ENCODE data around the gene FHOD3.

FHOD3 gene

DNA sequence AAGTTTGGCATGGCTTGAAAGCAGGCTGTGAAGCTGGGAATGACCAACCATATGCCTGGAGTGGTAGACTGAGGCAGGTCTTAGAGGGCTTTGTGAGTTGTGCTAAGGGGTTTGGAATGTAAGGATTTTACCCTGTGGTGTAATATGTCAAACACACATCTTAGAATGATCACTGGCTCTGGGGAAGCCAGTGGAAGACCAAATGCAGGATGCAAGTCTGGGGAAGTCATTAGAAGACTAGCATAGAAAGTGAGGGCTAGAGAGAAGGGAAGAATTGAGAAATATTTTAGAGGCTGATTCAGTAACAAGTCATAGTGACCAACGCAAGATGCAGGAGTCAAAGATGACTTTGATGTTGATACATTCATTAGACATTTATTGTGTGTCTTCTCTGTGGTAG, 3.5 kb upstream of the FHOD3 start (continued):
- TF ChIP-seq AEBP2 (tag by site-specific recombination; IDR thresholded peaks at IDR 0.05; ENCODE audit: borderline replicate concordance) (no peak), ZNF16 (tag by site-specific recombination; IDR thresholded peaks at IDR 0.05; ENCODE audit: low read depth) (no peak), ZBTB26 (tag by site-specific recombination; optimal IDR thresholded peaks at IDR 0.05) (no peak)

GRCh38 chr18:36295214-36295613, 2.3 kb upstream of the FHOD3 start:
- H3K36me3 ChIP-seq (ENCODE audit: control insufficient read depth in 2 of 2, insufficient read depth in 1 of 2, low read length in 2 of 2) = no peaks in the 10 kb centered on the region
- TF ChIP-seq SP7 (tag by site-specific recombination; IDR thresholded peaks at IDR 0.05) = no peak
- TF ChIP-seq TRIM28 (IDR thresholded peaks at IDR 0.05; ENCODE audit: borderline replicate concordance, low read length) = no peak
- TF ChIP-seq ZNF510 (tag by site-specific recombination; IDR thresholded peaks at IDR 0.05; ENCODE audit: insufficient replicate concordance) = no peak
- TF ChIP-seq, protein P1, sequence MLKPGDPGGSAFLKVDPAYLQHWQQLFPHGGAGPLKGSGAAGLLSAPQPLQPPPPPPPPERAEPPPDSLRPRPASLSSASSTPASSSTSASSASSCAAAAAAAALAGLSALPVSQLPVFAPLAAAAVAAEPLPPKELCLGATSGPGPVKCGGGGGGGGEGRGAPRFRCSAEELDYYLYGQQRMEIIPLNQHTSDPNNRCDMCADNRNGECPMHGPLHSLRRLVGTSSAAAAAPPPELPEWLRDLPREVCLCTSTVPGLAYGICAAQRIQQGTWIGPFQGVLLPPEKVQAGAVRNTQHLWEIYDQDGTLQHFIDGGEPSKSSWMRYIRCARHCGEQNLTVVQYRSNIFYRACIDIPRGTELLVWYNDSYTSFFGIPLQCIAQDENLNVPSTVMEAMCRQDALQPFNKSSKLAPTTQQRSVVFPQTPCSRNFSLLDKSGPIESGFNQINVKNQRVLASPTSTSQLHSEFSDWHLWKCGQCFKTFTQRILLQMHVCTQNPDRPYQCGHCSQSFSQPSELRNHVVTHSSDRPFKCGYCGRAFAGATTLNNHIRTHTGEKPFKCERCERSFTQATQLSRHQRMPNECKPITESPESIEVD (tag by site-specific recombination; IDR thresholded peaks at IDR 0.05) = no peak
- TF ChIP-seq ZNF266 (tag by site-specific recombination; IDR thresholded peaks at IDR 0.05; ENCODE audit: low read depth) = no peak
- TF ChIP-seq, protein P2, sequence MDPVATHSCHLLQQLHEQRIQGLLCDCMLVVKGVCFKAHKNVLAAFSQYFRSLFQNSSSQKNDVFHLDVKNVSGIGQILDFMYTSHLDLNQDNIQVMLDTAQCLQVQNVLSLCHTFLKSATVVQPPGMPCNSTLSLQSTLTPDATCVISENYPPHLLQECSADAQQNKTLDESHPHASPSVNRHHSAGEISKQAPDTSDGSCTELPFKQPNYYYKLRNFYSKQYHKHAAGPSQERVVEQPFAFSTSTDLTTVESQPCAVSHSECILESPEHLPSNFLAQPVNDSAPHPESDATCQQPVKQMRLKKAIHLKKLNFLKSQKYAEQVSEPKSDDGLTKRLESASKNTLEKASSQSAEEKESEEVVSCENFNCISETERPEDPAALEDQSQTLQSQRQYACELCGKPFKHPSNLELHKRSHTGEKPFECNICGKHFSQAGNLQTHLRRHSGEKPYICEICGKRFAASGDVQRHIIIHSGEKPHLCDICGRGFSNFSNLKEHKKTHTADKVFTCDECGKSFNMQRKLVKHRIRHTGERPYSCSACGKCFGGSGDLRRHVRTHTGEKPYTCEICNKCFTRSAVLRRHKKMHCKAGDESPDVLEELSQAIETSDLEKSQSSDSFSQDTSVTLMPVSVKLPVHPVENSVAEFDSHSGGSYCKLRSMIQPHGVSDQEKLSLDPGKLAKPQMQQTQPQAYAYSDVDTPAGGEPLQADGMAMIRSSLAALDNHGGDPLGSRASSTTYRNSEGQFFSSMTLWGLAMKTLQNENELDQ (tag by site-specific recombination; IDR thresholded peaks at IDR 0.05; ENCODE audit: low read depth) = no peak
- TF ChIP-seq ZSCAN18 (tag by site-specific recombination; IDR thresholded peaks at IDR 0.05) = no peak
- TF ChIP-seq, protein P3, sequence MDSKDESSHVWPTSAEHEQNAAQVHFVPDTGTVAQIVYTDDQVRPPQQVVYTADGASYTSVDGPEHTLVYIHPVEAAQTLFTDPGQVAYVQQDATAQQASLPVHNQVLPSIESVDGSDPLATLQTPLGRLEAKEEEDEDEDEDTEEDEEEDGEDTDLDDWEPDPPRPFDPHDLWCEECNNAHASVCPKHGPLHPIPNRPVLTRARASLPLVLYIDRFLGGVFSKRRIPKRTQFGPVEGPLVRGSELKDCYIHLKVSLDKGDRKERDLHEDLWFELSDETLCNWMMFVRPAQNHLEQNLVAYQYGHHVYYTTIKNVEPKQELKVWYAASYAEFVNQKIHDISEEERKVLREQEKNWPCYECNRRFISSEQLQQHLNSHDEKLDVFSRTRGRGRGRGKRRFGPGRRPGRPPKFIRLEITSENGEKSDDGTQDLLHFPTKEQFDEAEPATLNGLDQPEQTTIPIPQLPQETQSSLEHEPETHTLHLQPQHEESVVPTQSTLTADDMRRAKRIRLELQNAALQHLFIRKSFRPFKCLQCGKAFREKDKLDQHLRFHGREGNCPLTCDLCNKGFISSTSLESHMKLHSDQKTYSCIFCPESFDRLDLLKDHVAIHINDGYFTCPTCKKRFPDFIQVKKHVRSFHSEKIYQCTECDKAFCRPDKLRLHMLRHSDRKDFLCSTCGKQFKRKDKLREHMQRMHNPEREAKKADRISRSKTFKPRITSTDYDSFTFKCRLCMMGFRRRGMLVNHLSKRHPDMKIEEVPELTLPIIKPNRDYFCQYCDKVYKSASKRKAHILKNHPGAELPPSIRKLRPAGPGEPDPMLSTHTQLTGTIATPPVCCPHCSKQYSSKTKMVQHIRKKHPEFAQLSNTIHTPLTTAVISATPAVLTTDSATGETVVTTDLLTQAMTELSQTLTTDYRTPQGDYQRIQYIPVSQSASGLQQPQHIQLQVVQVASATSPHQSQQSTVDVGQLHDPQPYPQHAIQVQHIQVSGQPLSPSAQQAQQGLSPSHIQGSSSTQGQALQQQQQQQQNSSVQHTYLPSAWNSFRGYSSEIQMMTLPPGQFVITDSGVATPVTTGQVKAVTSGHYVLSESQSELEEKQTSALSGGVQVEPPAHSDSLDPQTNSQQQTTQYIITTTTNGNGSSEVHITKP (tag by site-specific recombination; IDR thresholded peaks at IDR 0.05) = no peak
- no peak for TF ChIP-seq ZNF544 (tag by site-specific recombination; IDR thresholded peaks at IDR 0.05)
- no peak for TF ChIP-seq ZNF350 (tag by site-specific recombination; IDR thresholded peaks at IDR 0.05)
- no peak for TF ChIP-seq ZNF660 (tag by site-specific recombination; IDR thresholded peaks at IDR 0.05)
- no peak for TF ChIP-seq GLIS1 (tag by site-specific recombination; IDR thresholded peaks at IDR 0.05)
- TF ChIP-seq ZXDB (tag by site-specific recombination; IDR thresholded peaks at IDR 0.05) = no peak
- TF ChIP-seq ZBTB26 (tag by site-specific recombination; optimal IDR thresholded peaks at IDR 0.05) = no peak
- no peak for TF ChIP-seq ZNF311 (tag by site-specific recombination; IDR thresholded peaks at IDR 0.05; ENCODE audit: borderline replicate concordance)
- no peak for TF ChIP-seq ZNF701 (tag by site-specific recombination; IDR thresholded peaks at IDR 0.05)
- H3K4me3 ChIP-seq (ENCODE audit: low read depth, low read length) = no peak overlapping the region
- H3K4me1 ChIP-seq (ENCODE audit: control insufficient read depth, insufficient read depth, low read length) = no peaks in the 10 kb centered on the region
- no peak overlapping the region for H3K27ac ChIP-seq (ENCODE audit: extremely low read depth, low read depth, low read length)
- ChIA-PET POLR2A (no interaction called here), CTCF (interaction anchor here (1.1 to 1.8 kb wide), 3 partner anchors 9 to 167 kb away, joined by 3 to 5 read pairs (median 4); no protein-coding TSS in a partner anchor)
- H3K9me3 ChIP-seq (ENCODE audit: control insufficient read depth, insufficient read depth, low read depth, low read length) = no peaks in the 10 kb centered on the region
